B cell (primary cell): Measurements from ENCODE around the gene MAMDC4. TPM values are rescaled to one million over a fixed set of nuclear protein-coding genes. Genes with fewer than 3 reads are reported as not detected.

ENCODE experiments used
- ATAC-seq: fragments of 200-7000 bp; cut with Tn5 transposase; one replicate; pipeline ENCODE4 v1.10.0; 2021; ENCODE audit warnings: low read depth, mild to moderate bottlenecking, moderate number of reproducible peaks, moderate library complexity
- CTCF ChIA-PET: fragments of 350-600 bp; sonication (Branson Sonifier 250); formaldehyde crosslinking; loops from one replicate; lab custom pipeline; 2021; ENCODE audit warnings: antibody characterized with exemption, inconsistent platforms; lab: Charles Lee
- POLR2A ChIA-PET: fragments of 350-600 bp; sonication (Branson Sonifier 250); formaldehyde crosslinking; loops from one replicate; lab custom pipeline; 2021; ENCODE audit warnings: antibody characterized with exemption; lab: Charles Lee
- DNase-seq: peaks from one replicate; pipeline ENCODE4 v3.0.0; 2013
- H2AFZ ChIP-seq: 2 replicates; pipeline ENCODE4 v1.6.1; 2012; ENCODE audit warnings: mild to moderate bottlenecking, low read depth, low read length; ENCODE audit not compliant: insufficient read depth, poor library complexity, severe bottlenecking
- H3K27ac ChIP-seq, 2 donors: 1 replicate in 1 of 2; 2 replicates in 1 of 2; pipeline ENCODE4 v1.5.1; 2012 to 2013; ENCODE audit warnings: low read length in 2 of 2, mild to moderate bottlenecking in 2 of 2, moderate library complexity in 1 of 2
- H3K27me3 ChIP-seq, 4 experiments: fragments of 200-600 bp in 1 of 4; sonication (generic) in 1 of 4; replicated peaks in 1 of 4; 1 replicate in 2 of 4; 2 replicates in 2 of 4; pipeline versions ENCODE4 v1.6.1 to v1.7.0; 2013 to 2016; ENCODE audit warnings: low read length in 3 of 4, mild to moderate bottlenecking in 2 of 4, mixed read lengths in 1 of 4, moderate library complexity in 1 of 4; ENCODE audit not compliant: insufficient read depth in 4 of 4, control insufficient read depth in 3 of 4; ENCODE audit errors: control extremely low read depth in 1 of 4
- H3K36me3 ChIP-seq, 2 experiments: replicated peaks in 1 of 2; 1 replicate in 1 of 2; 2 replicates in 1 of 2; pipeline versions ENCODE4 v1.6.1 to v1.7.1; 2013; ENCODE audit warnings: low read length in 1 of 2; ENCODE audit not compliant: insufficient read depth in 2 of 2, control insufficient read depth in 1 of 2; ENCODE audit errors: control extremely low read depth in 1 of 2, extremely low read depth in 1 of 2
- H3K4me1 ChIP-seq, 2 donors: fragments of 200-600 bp in 1 of 2; sonication (generic) in 1 of 2; 1 replicate in 1 of 2; 2 replicates in 1 of 2; pipeline versions ENCODE4 v1.5.1 to v1.6.1; 2013 to 2017; ENCODE audit warnings: low read length in 2 of 2; ENCODE audit not compliant: control insufficient read depth in 2 of 2, insufficient read depth in 2 of 2
- H3K4me2 ChIP-seq: replicated peaks from 2 replicates; pipeline ENCODE3; 2012; ENCODE audit warnings: mild to moderate bottlenecking, low read depth, low read length; ENCODE audit not compliant: poor library complexity, severe bottlenecking
- H3K4me3 ChIP-seq, 5 experiments: fragments of 200-600 bp in 1 of 5; sonication (generic) in 1 of 5; 1 replicate in 3 of 5; 2 replicates in 2 of 5; pipeline versions ENCODE4 v1.5.1 to v1.7.0; 2011 to 2016; ENCODE audit warnings: low read length in 4 of 5, mild to moderate bottlenecking in 4 of 5, low read depth in 2 of 5, control low read depth in 1 of 5, moderate library complexity in 1 of 5; ENCODE audit not compliant: insufficient read depth in 1 of 5; ENCODE audit errors: control extremely low read depth in 1 of 5, extremely low read depth in 1 of 5
- H3K79me2 ChIP-seq: fragments of 200-600 bp; sonication (generic); one replicate; pipeline ENCODE4 v1.6.0; 2016; ENCODE audit warnings: low read length; ENCODE audit not compliant: control insufficient read depth, insufficient read depth
- H3K9ac ChIP-seq: fragments of 200-600 bp; sonication (generic); 2 replicates; pipeline ENCODE4 v1.6.1; 2017; ENCODE audit warnings: mild to moderate bottlenecking, low read length, moderate library complexity
- H3K9me3 ChIP-seq, 3 donors: one replicate each; pipeline versions ENCODE4 v1.6.1 to v1.7.1; 2013; ENCODE audit warnings: low read length in 2 of 3; ENCODE audit not compliant: control insufficient read depth in 2 of 3, insufficient read depth in 1 of 3; ENCODE audit errors: control extremely low read depth in 1 of 3
- H4K20me1 ChIP-seq: 2 replicates; pipeline ENCODE4 v1.6.0; 2012; ENCODE audit warnings: mild to moderate bottlenecking, low read length; ENCODE audit not compliant: insufficient read depth, control insufficient read depth, poor library complexity, severe bottlenecking
- H3K27ac Mint-ChIP-seq: one replicate; pipeline ENCODE4 v1.8.0; 2021; ENCODE audit warnings: mixed read lengths
- H3K27me3 Mint-ChIP-seq: one replicate; pipeline ENCODE4 v1.8.0; 2021; ENCODE audit warnings: mixed read lengths
- H3K4me1 Mint-ChIP-seq: one replicate; pipeline ENCODE4 v1.8.0; 2021; ENCODE audit warnings: mixed read lengths
- H3K4me3 Mint-ChIP-seq: one replicate; pipeline ENCODE4 v1.8.0; 2021; ENCODE audit warnings: mixed read lengths
- H3K9me3 Mint-ChIP-seq: one replicate; pipeline ENCODE4 v1.8.0; 2022; ENCODE audit warnings: mixed read lengths; ENCODE audit not compliant: insufficient read depth
- EZH2 ChIP-seq: IDR thresholded peaks from 2 replicates; pipeline ENCODE4 v1.6.1; 2012; ENCODE audit warnings: borderline replicate concordance, low read depth, mild to moderate bottlenecking, moderate library complexity, low read length; ENCODE audit not compliant: insufficient read depth, poor library complexity, severe bottlenecking
- WGBS: methylation state at CpG from one replicate; pipeline ENCODE4 v1.1.5; 2013; ENCODE audit warnings: missing lambda C conversion rate; ENCODE audit not compliant: insufficient coverage; 5-methylcytosine and 5-hydroxymethylcytosine counted together
- intact Hi-C: fragments of 100-400 bp; cut with micrococcal nuclease; formaldehyde crosslinking; loops from one replicate; pipeline ENCODE4 v1.10.0; 2022
- polyA plus RNA-seq: library from polyadenylated mRNA; depleted of rRNA; stranded (reverse); fragments of >200 nt; gene quantifications from 2 replicates; pipeline ENCODE4 v1.2.3, GENCODE V29; 2012
- total RNA-seq, 2 donors: library from RNA; stranded (reverse); fragments of 120-200 nt in 1 of 2; gene quantifications; 1 replicate in 1 of 2; 2 replicates in 1 of 2; pipeline versions ENCODE4 v1.2.3 to v1.2.4, GENCODE V29; 2013 to 2022
- TF ChIP-seq, protein P1 (sequence below): fragments of 200-600 bp; IDR thresholded peaks from one replicate; pipeline ENCODE4 v1.8.0; 2022; ENCODE audit warnings: antibody characterized with exemption, mild to moderate bottlenecking

Gene MAMDC4
- total and polyA plus RNA-seq, 2 donors (not counting 1 experiment from before 2014, with no cell fraction given) = 5.4 to 6.8 TPM

DNA sequence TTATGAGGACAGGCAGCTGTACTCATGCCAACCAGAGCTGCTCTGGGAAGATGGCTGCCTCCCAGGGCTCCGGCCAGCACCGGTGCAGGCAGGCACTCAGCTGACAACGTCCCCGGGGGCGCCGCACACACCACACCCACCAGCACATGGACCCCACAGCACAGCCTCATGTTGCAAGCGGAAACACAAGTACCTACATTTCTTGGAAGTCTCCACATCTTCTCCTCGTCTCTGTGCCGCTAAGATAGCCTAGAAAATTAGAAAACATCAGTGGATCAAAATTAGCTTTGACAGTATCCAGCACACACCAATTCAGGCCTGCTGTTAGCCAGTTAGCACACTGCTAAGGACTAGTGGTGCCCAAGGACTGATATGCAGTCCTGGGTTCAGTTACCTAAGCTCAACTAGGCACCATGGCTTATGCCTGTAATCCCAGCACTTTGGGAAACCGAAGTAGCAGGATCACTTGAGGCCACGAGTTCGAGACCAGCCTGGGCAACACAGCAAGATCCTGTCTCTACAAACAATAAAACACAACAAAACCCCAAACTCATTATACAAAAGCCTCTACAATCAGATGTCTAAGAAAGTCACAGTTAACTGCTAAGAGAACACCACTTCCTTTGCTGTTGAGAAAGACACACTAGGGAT is 11.6 kb downstream of the MAMDC4 start:
- H3K27me3 Mint-ChIP-seq = no peaks in the 10 kb centered on the region
- peaks cover 22% of the 10 kb centered on the region for H3K4me1 Mint-ChIP-seq
- intact Hi-C loops = no loop called here
- peaks cover 0 to 2% (median 0%) of the 10 kb centered on the region in 3 donors for H3K9me3 ChIP-seq
- H3K4me1 ChIP-seq = peaks cover 8 to 24% of the 10 kb centered on the region in 2 donors
- ATAC-seq = no peak
- no peak overlapping the region for H3K4me2 ChIP-seq
- H3K9me3 Mint-ChIP-seq = no peaks in the 10 kb centered on the region
- H3K4me3 ChIP-seq = no peak overlapping the region
- H2AFZ ChIP-seq = no peak overlapping the region
- no peak for DNase-seq
- H3K27ac Mint-ChIP-seq = no peak overlapping the region
- no peaks in the 10 kb centered on the region for H3K27me3 ChIP-seq
- peaks cover 24% of the 10 kb centered on the region for H4K20me1 ChIP-seq
- POLR2A ChIA-PET = interaction anchor here (0.7 kb wide), 1 partner anchor 14 kb away, joined by 3 read pairs; no protein-coding TSS in a partner anchor
- no peak overlapping the region for H3K9ac ChIP-seq
- H3K79me2 ChIP-seq = peaks cover 35% of the 10 kb centered on the region
- CTCF ChIA-PET = interaction anchor here (0.8 to 1.1 kb wide), 2 partner anchors 12 to 22 kb away, joined by 3 read pairs; partner anchors contain the start of gene TRAF2
- peak overlapping the region; percentile 23 for H3K4me3 Mint-ChIP-seq
- peaks cover 0 to 37% of the 10 kb centered on the region in 2 experiments for H3K36me3 ChIP-seq
- 98% methylated on average over 12 of the region's 12 CpGs for WGBS
- TF ChIP-seq EZH2 = no peak
- TF ChIP-seq, protein P1, sequence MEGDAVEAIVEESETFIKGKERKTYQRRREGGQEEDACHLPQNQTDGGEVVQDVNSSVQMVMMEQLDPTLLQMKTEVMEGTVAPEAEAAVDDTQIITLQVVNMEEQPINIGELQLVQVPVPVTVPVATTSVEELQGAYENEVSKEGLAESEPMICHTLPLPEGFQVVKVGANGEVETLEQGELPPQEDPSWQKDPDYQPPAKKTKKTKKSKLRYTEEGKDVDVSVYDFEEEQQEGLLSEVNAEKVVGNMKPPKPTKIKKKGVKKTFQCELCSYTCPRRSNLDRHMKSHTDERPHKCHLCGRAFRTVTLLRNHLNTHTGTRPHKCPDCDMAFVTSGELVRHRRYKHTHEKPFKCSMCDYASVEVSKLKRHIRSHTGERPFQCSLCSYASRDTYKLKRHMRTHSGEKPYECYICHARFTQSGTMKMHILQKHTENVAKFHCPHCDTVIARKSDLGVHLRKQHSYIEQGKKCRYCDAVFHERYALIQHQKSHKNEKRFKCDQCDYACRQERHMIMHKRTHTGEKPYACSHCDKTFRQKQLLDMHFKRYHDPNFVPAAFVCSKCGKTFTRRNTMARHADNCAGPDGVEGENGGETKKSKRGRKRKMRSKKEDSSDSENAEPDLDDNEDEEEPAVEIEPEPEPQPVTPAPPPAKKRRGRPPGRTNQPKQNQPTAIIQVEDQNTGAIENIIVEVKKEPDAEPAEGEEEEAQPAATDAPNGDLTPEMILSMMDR = no peak
- no peak overlapping the region for H3K27ac ChIP-seq
